HG03108 (cell line): ENCODE measurements around the gene DHPS.
"Not testable (repeated sequence)": the region's sequence is repeated elsewhere in the genome, so short reads cannot be mapped to it uniquely, and the experiment has no call there.

Experiments
- ATAC-seq: cut with Tn5 transposase; IDR thresholded peaks from one replicate; pipeline ENCODE4 v1.9.1; 2021; ENCODE audit warnings: moderate library complexity; ENCODE audit not compliant: unreplicated experiment

Gene DHPS

DNA sequence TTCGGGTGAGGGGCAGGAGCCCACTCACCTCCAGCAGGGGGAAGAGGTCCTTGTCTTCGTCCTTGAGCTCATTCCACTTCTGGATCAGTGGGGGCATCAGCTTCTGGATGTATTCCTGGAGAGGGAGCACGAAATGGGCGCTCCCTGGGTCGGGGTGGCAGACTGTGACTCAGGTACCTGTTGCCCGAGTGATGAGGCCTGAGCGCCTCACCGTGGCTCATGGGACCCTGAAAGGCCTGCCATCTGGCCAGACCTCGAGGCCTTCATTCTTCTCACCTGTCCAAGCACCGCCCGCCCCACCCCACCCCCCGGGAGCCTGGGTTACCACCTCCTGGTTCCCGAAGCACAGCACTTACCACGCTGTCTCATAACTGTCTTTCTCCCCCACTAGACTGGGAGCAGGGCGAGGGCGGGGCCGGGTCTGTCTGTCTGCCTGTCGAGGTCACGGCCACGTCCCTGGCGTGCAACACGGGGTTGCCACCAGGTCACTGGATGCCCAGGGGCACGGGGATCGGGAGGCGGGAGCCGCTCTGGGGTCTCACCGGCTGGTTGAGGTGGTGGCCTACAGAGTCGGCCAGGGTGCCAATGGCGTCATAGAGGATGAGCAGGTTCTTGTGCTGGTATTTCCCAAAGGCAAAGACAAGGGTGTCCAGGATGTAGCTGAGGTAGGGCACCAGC, 24.1 kb upstream of the DHPS start:
- ATAC-seq: no peak

- no peak for ATAC-seq
Measured at GRCh38 chr19:12705169-12705568, 23.5 kb upstream of the DHPS start.

DNA sequence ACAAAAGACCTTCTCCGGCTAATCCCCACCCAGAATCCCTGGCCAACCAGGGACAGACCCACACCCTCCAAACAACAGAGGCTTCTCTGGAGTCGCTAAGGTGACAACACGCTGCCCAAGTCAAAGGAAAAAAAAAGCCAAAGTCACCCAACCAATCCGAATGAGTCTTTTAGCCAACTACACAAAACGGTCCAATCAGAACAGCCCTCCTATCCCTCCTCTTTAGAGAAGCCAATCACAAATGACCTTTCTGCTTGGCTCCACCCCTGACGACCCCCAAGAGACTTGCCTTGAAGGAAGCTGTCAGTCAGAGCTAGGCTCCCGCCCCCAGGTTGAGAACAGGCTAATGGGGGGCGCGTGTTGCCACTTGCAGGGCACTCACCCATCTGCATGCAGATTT, 21.4 kb upstream of the DHPS start:
- ATAC-seq: no peak

DNA sequence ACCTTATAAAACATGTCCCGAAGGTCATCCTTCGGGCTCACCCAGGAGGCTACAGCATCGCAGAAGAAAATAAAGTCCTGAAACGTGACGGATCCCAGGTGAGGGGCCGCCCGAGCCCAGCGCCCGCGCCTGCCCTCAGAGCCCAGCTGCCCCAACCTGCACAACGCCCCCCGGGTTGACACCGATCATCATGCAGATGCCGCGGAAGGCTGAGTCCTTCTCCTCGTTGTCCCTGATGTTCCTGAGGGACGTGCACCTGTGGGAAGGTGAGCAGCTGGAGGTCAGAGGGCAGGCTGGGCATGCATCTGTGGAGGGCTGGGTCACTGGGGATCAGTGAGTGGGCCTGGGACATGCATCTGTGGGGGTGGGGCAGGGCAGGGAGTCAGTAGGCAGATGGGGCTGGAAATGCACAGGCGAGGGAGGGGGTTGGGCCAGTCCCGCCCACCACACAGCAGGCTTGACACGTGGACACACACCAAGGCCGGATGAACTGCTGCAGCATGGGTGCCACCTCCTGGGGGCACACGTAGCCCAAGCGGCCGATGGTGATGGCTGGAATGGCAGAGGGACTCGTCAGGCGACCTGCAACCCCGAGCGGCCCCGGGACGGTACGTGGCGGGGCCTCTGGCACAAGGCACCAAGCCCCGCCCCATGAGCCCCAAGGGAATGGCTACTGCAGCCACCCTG, 20.1 kb upstream of the DHPS start:
- ATAC-seq: no peak

DNA sequence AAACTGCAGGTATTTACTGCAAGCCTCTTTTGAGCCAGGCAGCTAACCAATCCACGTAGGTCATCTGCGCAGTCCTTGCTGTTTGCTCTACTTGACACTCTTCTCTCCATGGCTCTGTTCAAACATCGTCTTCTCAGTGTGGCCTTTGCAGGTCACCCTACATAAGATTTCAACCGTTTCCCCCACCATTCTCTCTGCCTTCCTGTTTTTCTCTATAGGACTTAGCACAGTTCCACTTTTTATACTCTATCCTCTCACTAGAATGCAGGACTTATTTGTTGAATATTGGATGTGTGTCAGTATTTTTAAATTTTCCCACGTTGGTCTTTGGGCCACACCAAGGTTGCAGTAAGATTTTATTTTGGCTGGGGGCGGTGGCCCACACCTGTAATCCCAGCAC, 16.5 kb upstream of the DHPS start:
- ATAC-seq: no peak

DNA sequence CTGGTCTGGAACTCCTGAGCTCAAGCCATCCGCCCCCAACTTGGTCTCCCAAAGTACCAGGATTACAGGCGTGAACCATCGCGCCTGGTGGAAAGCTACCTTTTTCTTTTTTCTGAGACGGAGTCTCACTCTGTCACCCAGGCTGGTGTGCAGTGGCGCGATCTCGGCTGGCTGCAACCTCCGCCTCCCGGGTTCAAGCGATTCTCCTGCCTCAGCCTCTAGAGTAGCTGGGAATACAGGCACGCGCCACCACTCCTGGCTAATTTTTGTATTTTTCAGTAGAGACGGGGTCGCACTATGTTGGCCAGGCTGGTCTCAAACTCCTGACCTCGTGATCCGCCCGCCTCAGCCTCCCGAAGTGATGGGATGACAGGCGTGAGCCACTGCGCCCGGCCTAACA, 15.7 kb upstream of the DHPS start:
- ATAC-seq: not testable (repeated sequence)

DNA sequence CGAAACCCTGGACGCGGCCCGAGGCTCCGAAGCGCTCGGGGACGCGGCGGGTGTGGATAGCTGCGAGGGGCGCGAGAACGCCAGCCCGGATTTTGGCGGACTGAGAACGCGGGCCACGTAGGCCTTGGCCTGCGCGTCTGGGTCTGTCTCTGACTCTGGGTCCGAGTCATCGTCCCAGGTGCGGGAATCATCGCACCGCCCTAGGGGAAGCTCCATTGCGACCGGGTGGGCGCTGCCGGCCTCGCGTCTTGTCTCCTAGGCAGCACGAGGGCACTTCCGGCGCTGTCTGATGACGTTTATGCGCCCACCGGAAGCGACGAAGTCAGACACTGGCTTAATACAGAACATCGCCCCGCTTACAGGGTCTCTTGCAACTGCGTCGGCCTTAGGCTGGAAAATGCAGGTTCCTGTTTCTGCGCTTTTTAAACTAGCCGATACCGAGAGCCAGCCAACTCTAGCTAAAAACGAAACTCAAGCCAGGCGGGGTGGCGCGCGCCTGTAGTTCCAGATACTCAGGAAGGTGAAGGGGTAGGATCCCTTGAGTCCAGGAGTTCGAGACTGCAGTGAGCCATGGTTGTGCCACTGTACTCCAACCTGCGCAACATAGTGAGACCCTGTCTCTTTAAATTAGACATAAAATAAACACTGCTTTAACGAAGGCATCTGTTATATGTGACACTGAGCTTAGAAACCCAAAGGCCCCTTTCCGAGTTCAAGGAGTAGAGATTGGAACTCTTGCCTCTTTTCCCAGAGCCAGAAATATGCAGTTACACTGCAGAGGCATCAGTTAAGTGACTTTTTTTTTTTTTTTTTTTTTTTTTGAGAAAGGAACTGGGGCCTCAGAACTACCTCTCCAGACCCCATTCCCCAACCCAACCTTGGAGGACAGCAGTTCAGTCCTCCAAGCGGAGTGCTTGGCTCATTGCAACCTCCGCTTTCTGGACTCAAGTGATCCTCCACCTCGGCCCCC, 15.0 kb upstream of the DHPS start, which contains the start of gene FBXW9:
TSS of gene FBXW9 (minus strand) at position 266 of the 970 bp plus-strand sequence. CDS start at position 216, 50 bp downstream.
- peak; percentile 65 for ATAC-seq

DNA sequence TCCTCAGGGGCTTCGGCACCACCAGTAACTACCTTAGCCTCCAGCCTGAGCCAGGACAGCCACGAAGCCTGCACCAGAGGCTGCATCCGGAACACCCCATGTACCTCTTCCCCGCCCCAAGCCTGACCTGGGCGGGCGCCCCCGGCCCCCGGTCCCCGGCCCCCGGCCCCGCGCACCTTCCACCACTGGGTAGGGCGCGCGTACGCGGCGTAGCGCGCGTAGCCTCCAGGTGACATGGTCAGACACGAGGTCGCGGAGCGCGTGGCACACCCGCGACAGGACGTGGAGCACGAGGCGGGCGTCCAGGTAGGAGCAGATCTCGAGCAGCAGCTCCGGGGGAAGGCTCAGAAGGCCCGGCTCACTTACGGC, 14.3 kb upstream of the DHPS start:
- peak; percentile 2 for ATAC-seq

DNA sequence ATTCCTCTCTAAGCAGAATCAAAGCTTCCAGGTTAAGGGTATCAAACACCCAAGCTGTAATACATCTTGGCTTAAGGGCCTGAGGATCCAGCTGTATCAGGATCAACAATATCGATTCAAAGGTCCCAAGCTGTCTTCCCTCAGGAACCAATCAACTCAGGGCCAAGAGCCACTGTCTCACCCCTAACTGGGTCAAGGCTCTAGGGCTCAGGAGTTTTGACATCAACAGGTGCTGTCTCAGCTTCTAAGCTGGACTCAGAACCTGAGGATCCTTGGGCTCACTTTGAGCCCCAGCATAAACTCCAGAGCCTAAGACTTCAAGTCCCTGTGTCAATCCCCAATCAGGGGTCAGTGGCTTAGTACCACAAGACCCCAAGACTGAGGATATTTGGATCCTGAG, 13.8 kb upstream of the DHPS start:
- ATAC-seq: no peak

GRCh38 chr19:12695096-12695495, 13.4 kb upstream of the DHPS start:
- no peak for ATAC-seq

DNA sequence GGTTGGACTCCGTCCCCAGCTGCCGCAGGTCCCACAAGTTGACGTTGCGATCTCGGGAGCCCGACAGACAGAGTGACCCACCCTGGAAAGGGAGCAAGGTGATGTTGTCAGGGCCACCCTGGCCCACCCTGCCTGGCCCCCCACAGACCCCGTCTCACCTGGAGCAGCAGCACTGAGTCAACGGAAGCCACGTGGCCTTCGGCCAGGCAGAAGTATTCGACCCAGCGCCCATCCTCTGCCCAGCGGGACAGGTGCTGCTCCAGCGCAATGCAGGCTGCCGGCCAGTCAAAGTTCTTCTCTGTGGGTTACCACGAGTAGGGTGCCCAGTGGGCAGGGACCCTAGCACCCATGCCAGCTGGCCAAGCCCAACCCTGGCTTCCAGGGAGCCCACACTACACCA, 13.0 kb upstream of the DHPS start:
- ATAC-seq: no peak

DNA sequence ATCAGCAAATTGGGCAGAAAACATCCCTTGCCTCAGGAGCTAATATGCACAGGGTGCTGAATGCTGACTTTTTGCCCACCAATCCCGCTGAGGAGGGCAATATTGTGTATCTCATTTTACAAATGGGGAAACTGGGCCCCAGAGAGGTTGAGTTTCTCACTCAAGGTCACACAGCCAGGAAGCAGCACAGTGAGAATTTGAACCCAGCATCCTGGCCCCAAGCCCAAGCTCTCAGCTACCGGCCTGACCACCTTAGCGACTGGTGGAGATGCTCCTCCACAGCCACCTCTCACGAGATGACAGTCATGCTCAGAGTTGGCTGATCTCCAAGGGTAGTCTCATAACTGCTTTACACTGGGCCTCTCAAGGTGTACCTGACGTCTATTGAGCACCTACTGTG, 11.3 kb upstream of the DHPS start:
- ATAC-seq: no peak

DNA sequence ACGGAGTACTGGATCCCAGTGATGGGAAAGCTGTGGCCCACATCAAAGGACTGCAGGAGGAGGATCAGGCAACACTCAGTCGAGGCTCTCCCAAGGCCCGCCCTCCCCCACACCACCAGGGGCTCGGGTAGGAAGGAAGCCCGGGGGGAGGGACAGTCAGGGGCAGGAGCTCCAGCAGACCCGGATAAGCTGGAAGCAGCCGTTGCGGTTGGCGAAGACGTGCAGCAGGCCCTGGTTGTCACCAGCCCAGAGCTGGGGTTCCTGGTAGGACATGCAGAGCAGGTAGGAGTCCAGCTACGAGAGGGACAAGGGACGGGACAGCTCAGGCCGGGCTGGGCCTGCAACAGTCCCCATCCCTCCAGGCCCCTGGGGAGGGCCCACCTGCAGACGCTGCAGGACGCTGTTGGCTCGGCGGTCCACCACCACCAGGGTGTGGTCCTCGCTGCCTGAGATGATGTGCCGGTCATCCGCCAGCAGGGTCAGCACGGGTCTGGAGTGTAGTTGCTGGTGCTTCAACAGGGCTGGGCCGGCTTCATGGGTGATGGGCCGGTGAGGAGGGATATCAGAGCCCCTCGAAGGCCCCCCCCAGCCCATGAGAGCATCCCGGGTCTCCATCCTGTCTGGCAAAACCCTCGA, 8.0 kb upstream of the DHPS start:
- no peak for ATAC-seq

DNA sequence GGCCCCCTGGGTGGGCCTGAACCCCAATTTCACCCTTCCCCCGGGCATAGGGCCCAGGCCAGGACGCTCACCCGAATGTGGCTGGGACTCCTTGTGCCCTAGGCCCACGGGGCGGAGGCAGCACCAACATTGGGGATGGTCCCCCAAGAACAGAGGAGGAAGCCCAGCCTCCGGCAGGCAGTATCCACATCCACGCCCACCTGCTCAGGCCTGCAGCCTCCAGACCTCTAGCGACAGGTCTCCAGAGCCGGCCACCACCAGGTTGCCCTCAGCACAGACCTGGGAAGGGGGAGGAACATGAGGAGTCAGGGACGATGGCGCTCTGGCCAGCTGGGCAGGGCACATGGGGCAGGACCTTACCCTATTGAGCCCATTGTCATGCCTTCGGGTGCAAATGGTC, 7.3 kb upstream of the DHPS start:
- no peak for ATAC-seq

GRCh38 chr19:12687496-12688196, 6.0 kb upstream of the DHPS start, which contains the start of gene GNG14:
TSS of gene GNG14 (plus strand) at chr19:12687998. CDS start at chr19:12688049, 51 bp downstream.
- ATAC-seq: no peak

DNA sequence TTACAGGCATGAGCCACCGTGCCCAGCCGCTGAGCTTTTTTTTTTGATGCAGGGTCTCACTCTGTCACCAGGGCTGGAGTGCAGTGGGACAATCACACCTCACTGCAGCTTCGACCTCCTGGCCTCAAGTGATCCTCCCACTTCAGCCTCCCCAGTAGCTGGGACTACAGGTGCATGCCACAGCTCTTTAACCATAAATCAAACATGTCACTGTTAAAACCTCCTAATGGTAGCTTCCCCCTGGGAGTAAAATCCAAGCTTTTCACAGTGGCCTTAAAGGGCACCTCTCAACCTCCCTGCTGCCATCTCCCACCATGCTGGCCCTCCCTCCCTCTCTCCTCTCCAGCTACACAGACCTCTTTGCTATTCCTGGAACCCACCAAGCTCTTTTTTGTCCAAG, 4.2 kb upstream of the DHPS start:
- no peak for ATAC-seq

GRCh38 chr19:12680034-12680433, 1.6 kb downstream of the DHPS start:
- no peak for ATAC-seq

DNA sequence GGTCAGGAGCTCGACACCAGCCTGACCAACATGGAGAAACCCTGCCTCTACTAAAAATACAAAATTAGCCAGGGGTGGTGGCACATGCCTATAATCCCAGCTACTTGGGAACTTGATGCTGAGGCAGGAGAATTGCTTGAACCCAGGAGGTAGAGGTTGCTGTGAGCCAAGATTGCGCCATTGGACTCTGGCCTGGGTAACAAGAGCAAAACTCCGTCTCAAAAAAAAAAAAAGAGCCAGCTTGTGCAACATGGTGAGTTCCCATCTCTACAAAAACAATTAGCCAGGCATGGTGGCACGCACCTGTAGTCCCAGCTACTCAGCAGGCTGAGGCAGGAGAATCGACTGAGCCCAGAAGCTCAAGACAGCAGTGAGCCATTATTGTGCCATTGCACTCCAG, 3.6 kb downstream of the DHPS start:
- ATAC-seq: not testable (repeated sequence)

DNA sequence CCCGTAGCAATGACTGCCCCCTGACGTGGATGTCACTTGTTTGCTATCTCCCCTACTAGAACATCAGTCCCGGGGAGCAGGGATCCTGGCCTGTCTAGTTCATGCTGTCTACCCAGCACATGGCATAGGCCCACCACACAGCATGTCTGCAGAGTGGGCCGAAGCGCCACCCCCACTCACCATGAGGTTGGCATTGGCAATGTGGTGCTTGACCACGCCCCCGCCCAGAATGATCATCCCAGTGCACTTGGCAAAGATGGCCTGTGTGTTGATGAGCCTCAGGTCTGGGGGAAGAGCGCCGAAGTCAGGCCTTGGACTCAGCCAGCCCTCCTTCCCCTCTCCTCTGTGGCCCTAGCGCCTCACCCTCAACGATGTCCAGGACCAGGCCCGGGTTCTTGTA, 4.8 kb downstream of the DHPS start:
- no peak for ATAC-seq

GRCh38 chr19:12676384-12676792, 5.3 kb downstream of the DHPS start:
- no peak for ATAC-seq
